Fibroblast of skin of right biceps (primary cell): Measurements from ENCODE around the gene SPATS2.
A peak's percentile ranks its signal among the peaks of the same experiment; 100 is the strongest.
"Not testable (repeated sequence)": the region's sequence is repeated elsewhere in the genome, so short reads cannot be mapped to it uniquely, and the experiment has no call there.

ENCODE experiments used
- DNase-seq: peaks from one replicate; pipeline ENCODE4 v3.0.0-alpha.2; 2013

SPATS2 gene

DNA sequence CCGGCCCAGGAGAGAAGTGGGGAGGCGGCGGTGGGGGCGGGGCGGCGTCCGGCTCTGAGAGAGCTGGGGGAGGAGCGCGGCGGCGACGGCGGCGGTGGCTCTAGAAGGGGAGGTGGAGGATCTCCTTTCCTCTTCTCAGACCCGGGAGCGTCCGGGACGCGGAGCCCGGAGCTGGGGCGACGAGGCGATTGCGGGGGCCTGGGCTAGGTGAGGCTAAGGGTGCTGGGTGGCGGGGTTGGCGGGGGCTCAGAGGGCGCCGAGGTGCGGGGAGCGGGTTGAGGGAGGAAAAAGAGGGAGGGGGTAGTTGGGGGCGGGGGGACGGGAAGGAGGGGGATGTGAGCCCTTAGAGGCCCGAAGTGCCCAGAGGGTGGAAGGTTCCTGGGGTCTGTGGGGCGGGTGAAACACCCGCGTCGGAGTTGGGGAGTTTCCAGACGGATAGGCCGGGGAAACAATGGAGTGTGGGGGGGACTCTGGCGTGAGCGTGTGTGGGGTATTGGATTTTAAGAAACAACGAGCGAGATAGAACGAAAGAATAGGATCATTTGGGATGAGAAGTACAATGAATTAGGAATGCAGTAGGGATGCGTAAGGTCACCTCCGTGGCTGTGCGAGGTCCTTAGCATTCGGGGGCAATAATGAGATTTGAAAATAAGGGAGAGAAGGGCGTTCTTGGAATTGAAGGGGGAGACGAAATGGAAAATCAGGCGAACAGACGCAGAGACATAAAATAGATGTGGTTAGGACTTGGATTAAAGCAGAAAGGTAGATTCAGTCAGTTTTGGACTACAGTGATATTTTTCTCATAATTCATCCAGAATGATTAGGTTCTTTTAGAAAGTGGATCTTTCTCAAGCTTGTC, at the start of gene SPATS2:
Gene SPATS2, plus strand, starts transcription at position 82 of the 859 bp plus-strand sequence. CDS start 93,551 bp downstream, outside the sequence.
- peak; percentile 26 for DNase-seq

GRCh38 chr12:49320411-49321103, 46.7 kb upstream of the SPATS2 start:
- DNase-seq, result not testable (repeated sequence)

DNA sequence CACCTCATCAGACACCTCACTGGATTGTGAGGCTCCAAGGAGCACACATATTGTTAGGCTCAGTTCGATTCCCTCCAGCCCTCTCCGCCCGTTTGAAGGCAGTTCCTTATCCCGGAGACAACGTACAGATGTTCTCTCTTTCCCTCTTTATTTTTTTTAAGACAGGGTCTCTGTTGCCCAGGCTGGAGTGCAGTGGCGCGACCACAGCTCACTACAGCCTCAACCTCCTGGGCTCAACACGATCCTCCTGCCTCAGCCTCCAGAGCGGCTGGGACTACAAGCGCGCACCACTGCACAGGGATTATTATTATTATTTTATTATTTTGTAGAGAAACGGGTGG, 44.9 kb upstream of the SPATS2 start:
- no peak for DNase-seq

- DNase-seq, result peak; percentile 99
These were observed 44.3 kb upstream of the SPATS2 start, which contains the start of gene TROAP for GRCh38 chr12:49322708-49323523. Gene TROAP (plus strand): TSS chr12:49323255. CDS start chr12:49323609, 354 bp downstream.

DNA sequence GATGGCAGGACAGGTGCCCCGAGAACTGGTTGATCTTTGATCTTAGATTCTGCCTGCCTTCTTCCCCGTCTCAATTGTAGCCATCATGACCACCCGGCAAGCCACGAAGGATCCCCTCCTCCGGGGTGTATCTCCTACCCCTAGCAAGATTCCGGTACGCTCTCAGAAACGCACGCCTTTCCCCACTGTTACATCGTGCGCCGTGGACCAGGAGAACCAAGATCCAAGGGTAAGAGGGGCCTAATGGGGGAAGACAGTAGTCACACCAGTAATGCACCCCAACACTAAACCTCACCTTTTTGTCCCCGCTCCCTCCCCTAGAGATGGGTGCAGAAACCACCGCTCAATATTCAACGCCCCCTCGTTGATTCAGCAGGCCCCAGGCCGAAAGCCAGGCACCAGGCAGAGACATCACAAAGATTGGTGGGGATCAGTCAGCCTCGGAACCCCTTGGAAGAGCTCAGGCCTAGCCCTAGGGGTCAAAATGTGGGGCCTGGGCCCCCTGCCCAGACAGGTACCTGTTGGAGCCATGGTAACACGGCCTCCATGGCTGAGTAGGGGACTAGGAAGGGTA, 43.7 kb upstream of the SPATS2 start:
- DNase-seq, result no peak

DNA sequence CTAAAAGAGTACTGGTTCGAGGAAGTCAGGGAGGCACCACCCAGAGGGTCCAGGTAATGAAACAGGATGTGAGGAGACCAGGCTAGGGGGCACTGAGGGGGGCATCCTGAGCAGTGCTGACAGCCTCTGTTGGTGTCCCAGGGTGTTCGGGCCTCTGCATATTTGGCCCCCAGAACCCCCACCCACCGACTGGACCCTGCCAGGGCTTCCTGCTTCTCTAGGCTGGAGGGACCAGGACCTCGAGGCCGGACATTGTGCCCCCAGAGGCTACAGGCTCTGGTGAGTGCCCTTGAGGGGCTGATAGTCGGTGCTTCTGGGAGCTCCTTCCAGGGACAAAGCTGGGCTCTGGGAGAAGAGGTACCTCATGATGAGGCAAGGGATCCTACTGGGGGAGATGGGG, 41.7 kb upstream of the SPATS2 start:
- DNase-seq, result no peak

- DNase-seq, result no peak
These were observed 39.9 kb upstream of the SPATS2 start for GRCh38 chr12:49327368-49327767.

- DNase-seq, result no peak
These were observed 39.4 kb upstream of the SPATS2 start for GRCh38 chr12:49327887-49328286.

GRCh38 chr12:49328816-49329215, 38.4 kb upstream of the SPATS2 start:
- DNase-seq, result no peak

- DNase-seq, result no peak
These were observed 37.1 kb upstream of the SPATS2 start for GRCh38 chr12:49330032-49330619.

DNA sequence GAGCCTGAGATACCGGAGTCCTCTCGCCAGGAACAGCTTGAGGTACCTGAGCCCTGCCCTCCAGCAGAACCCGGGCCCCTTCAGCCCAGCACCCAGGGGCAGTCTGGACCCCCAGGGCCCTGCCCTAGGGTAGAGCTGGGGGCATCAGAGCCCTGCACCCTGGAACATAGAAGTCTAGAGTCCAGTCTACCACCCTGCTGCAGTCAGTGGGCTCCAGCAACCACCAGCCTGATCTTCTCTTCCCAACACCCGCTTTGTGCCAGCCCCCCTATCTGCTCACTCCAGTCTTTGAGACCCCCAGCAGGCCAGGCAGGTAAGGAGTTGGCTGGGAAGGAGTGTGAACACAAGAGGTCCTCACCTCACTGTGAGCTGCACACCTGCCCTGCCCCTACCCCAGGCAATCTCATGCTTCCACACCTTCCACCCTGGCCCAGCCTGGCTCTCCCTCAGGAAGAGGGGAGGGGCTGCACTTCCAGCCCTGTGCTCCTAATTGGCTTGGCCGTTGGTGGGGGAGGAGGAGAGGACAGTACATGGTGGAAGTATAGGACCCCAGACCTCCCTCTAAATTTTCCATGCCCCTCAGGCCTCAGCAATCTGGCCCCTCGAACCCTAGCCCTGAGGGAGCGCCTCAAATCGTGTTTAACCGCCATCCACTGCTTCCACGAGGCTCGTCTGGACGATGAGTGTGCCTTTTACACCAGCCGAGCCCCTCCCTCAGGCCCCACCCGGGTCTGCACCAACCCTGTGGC, 36.5 kb upstream of the SPATS2 start:
- DNase-seq, result no peak

DNA sequence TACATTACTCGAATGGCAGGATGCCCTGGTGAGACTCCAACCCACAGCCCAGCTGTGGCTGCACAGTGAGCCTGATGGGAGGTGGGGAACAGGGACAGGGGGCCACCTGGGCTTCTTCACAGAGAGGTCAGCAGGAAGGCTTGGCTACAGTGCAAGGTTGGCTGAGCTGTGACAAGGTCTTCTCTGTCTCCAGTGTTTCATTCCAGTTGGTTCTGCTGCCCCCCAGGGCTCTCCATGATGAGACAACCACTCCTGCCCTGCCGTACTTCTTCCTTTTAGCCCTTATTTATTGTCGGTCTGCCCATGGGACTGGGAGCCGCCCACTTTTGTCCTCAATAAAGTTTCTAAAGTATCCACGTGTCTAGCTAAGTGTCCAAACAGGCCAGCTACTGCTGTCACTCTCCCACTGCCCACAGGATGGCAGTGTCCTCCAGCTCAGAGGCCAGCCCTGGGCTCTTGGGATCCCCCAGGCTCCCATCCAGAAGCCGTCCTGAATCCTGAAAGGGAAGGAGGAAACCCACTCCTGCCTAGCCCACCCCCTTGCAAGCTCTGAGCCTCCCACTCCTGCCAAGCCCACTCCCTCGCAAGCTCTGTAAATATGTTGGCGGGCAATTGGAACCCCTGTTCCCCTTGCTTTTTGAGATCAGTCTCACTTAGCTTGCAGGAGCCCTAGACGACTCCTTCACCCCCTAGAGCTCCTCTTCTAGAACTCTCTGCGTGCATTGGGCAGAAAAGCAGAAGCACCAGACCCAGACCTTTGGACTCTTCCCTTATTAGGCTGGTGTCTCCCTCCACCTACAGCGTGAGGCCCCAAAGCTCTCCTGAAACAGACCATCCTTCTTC, 35.7 kb upstream of the SPATS2 start:
- DNase-seq, result peak; percentile 61

- no peak for DNase-seq
These were observed 34.8 kb upstream of the SPATS2 start for GRCh38 chr12:49332441-49332861.

DNA sequence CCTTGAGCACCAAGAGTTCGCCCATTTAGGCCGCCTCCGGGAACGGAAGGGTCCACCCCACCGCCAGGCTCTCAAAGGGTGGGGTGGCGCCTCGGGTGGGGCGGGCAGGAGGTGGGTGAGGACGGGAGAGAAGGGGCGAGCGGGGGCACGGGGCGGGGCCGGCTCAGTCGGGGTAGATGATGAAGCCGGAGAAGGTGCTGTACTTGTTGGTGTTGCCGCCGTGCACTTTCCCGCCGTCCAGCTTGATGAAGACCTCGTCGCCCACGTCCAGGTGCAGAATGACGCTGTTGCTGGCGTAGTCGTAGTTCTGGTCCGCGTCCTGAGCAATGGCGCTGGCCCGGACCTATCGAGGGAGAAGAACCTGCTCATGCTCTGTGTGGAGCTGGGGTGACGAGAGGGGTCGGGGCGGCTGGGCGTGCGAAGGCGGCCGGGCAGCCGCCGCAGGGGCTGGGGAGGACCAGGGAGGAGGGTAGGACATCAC, 34.3 kb upstream of the SPATS2 start:
- DNase-seq, result no peak

GRCh38 chr12:49333778-49334177, 33.5 kb upstream of the SPATS2 start:
- DNase-seq, result not testable (repeated sequence)

DNA sequence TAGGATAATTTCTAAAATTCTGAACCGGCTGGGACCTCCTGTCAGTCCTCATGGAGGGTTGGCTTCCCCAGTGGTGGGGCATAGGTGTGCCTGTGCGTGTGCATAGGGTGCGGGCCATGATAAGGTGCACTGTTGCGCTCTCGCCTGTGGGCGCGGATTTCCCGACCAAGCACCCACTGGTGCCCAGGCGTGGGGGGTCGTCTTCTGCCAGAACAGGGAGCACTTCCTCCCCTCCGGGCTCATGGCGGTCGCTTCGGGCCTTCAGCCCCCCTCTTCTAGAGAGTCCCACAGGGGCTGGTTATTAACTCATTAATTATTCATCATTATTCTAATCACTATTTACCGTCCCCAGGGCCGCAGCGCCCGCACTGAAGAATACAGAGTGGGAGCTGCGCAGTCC, 33.0 kb upstream of the SPATS2 start:
- no peak for DNase-seq

DNA sequence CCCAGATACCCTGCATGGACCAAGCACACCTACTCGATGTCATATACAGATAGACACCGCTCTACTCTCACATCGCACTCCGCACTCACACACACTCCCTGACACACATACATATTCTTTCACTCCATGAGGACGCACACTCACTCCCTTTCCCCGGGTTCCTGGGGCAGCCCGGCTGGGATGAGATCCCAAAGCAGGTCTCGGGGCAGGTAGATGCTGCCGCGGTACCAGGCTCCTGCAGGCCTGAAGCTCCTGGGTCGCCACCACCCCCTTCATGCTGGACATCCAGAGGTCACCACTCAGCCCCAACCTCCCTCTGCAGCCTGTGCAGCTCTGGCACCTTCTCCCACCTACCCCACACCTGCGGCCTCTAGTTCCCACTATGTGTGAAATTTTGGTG, 32.6 kb upstream of the SPATS2 start:
- DNase-seq, result no peak

- DNase-seq, result no peak
These were observed 31.9 kb upstream of the SPATS2 start for GRCh38 chr12:49335118-49335954.

DNA sequence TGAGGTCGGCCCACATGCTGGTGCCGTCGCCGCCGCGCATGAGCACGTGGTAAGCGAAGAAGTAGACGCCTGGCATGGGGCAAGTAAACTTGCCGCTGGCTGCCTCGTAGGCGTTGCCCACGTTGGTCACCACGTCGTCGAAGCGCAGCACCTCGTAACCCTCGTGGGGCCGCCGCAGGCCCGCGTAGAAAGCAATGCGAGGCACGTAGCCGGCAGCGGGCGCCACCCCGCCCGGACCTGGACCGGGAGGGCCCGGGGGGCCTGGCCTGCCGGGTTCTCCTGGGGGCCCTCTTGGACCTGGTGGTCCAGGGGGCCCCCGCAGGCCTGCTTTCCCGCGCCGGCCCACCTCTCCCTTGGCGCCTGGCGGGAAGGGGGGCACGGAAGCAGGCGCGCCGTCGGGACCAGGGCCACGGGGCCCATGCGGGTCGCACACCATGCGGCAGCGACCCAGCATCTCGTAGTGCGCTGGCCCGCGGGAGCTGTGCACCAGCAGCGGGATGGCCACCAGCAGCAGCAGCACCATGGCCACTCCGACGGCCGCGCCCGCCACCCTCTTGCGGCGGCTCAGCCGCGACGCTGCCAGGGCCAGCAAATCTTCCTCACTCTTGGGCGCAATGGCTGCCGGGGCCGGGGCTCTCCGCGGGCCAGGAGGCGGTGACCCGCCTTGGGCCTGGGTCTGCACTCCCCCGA, 31.2 kb upstream of the SPATS2 start:
- no peak for DNase-seq
